ENCODE measurements around the gene LAMA3.

LAMA3 gene

DNA sequence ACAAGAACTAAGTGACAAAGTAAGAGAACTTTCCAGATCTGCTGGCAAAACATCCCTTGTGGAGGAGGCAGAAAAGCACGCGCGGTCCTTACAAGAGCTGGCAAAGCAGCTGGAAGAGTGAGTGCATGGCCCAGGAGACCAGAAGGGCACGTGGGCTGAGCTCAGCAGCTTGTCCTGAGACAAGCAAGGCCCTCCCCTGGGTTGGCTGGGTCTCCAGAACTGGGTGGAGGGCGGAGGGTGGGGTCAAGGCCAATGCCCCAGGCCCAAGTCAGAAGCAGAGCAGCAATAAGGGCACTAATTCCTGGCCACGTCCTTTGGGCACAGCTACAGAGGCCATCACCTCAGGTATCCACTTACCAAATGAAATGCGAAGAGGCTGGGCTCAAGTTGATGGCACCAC is 214.7 kb downstream of the LAMA3 start:
- DNase-seq (ENCODE audit: low read depth), result no peak

DNA sequence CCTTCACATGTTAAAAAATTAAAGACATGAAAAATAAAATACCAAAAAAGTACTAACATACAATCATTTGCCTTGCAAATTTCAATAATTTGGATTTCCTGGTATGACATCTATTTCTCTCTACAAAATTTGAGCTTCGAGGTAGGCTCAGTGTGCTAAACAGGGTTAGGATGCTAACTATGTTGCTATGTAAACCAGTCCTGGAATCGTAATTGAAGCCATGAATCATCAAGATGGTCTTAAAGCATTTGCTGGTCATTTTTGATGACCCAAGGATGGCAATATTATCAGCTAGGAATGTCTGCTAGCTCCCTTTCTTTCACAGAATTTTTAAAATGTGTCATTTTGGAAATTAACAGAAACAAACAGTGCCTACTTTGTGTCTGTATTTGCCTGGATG is 217.4 kb downstream of the LAMA3 start:
- no peak for DNase-seq (ENCODE audit: low read depth)

DNA sequence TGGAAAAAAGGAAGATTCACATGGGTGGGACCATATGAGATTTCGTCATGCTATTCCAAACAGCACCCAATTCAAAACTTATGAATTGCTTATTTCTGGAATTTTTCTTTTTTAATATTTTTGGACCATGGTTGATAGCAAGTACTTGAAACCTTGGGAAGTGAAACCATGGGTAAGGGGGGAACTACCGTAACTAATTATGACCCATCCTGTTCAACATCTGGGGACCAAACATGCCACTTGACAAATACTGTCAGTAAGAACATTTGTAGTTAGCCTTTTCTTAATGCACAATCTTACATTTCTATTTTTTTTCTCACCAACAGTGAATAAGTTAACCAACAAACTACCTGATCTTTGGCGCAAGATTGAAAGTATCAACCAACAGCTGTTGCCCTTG is 219.6 kb downstream of the LAMA3 start:
- DNase-seq (ENCODE audit: low read depth), result no peak

- DNase-seq (ENCODE audit: low read depth), result no peak
Measured at GRCh38 chr18:23910032-23910431, 220.8 kb downstream of the LAMA3 start.

GRCh38 chr18:23912356-23912755 is 223.1 kb downstream of the LAMA3 start:
- DNase-seq (ENCODE audit: low read depth), result no peak

GRCh38 chr18:23916338-23916737 is 227.1 kb downstream of the LAMA3 start:
- DNase-seq (ENCODE audit: low read depth), result no peak

GRCh38 chr18:23918395-23919032 is 229.3 kb downstream of the LAMA3 start:
- DNase-seq (ENCODE audit: low read depth), result no peak

- DNase-seq (ENCODE audit: low read depth), result no peak
Measured at GRCh38 chr18:23920054-23920453, 230.8 kb downstream of the LAMA3 start.

GRCh38 chr18:23921716-23922285 is 232.5 kb downstream of the LAMA3 start:
- no peak for DNase-seq (ENCODE audit: low read depth)

- DNase-seq (ENCODE audit: low read depth), result no peak
Measured at GRCh38 chr18:23922939-23923338, 233.7 kb downstream of the LAMA3 start.

DNA sequence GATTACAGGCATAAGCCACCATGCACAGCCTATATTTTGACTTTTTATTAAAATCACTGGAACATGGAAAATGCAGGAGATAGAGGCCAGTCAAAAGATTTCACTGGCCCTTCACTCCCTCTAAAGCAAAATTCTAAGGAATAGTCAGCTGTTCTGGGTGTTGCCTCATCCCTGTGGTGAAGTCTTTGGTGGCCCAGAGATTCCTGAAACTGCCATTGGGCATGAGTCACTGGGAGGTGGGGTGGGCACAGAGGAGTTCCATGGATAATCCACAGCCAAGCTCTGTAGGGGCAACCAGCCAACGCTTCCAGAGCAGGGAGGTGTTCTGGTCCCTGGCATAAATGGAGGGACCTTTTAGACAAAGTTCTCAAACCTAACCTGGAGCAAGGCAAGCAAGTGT is 235.6 kb downstream of the LAMA3 start:
- DNase-seq (ENCODE audit: low read depth), result no peak

DNA sequence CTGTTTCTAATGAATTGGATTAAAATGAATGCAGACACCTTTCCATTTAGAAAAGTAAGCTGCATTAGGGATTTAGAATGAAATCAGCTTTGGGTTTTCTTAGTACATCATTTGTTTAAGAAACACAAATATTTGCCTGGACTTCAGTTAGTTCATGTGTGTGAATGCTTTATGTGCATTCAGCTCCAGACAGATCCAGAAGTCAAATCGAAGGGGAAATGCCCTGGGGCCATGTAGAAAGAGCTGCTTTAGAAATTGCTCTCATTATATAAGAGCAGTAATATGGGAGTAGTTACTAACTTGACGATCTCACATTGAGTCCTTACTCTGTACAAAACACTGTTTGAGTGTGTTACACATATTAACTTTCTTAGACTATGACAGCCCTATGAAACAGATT is 237.3 kb downstream of the LAMA3 start:
- no peak for DNase-seq (ENCODE audit: low read depth)

GRCh38 chr18:23927821-23928746 is 238.8 kb downstream of the LAMA3 start:
- no peak for DNase-seq (ENCODE audit: low read depth)

GRCh38 chr18:23929362-23929930 is 240.2 kb downstream of the LAMA3 start:
- no peak for DNase-seq (ENCODE audit: low read depth)

GRCh38 chr18:23930002-23930401 is 240.7 kb downstream of the LAMA3 start:
- no peak for DNase-seq (ENCODE audit: low read depth)

GRCh38 chr18:23932385-23933067 is 243.3 kb downstream of the LAMA3 start:
- DNase-seq (ENCODE audit: low read depth), result no peak

DNA sequence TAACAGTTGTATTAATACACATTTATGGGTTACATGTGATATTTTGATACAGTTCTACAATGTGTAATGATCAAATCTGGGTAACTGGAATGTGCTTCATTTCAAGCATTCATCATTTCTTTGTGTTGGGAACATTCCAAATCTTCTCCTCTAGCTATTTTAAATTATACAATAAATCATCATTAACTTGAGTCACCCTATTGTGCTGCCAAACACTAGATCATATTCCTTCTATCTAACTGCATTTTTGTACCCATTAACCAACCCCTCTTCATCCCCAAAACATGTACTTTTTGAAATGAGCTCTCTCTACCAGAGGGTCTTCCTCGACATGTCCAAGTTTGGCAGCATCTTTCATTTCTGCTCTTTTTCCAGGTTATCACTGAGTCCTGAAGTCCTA is 244.2 kb downstream of the LAMA3 start:
- no peak for DNase-seq (ENCODE audit: low read depth)

GRCh38 chr18:23934252-23934651 is 245.0 kb downstream of the LAMA3 start:
- DNase-seq (ENCODE audit: low read depth), result no peak

DNA sequence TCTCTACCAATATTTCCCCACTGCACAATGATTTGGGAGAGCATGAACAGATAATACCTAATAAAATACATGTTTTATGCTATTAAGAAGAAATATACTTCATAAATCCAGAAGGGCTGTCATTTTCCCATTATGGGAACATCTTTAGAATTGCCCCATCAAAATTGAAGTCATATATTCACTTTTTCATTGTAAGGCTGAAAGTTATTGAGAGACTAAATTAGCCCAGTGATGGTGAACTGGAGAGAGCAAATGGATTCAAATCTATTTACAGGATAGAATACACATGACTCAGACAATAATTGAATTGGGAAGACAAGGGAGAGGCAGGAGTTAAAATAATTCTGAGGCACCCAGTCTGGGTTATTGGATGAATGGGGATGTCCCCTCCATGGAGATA is 245.6 kb downstream of the LAMA3 start:
- DNase-seq (ENCODE audit: low read depth), result no peak

- DNase-seq (ENCODE audit: low read depth), result no peak
Measured at GRCh38 chr18:23935804-23936203, 246.6 kb downstream of the LAMA3 start.

GRCh38 chr18:23936381-23936958 is 247.2 kb downstream of the LAMA3 start:
- DNase-seq (ENCODE audit: low read depth), result no peak

Measured in non-pigmented ciliary epithelial cell (primary cell).